GM19193 (cell line): ENCODE data around the gene ARHGAP8.

Source experiments
- POLR2A ChIP-seq: IDR thresholded peaks from 4 replicates; pipeline ENCODE4 v1.6.1; 2011; ENCODE audit not compliant: insufficient read depth, insufficient read length; ENCODE audit errors: extremely low read depth

ARHGAP8 gene

DNA sequence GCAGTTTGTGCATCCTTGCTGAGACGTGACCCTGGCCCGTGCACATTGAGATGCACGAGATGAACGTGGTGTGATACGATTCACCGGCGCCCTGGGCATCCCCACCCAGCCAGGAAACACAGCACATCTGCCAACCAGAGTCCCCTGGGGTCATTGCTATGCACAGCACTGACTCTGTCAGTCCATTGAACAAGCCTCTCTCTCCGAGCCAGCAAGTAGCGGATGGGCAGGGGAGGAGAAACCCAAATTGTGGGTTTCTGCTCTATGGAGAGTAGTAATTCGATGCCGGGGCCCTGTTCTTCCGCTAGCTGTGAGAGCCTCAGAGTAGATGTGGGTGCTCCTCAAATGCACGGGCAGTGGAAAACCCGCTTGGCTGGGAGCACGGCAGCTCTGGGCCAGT, 85.1 kb downstream of the ARHGAP8 start:
- no peak for TF ChIP-seq POLR2A

DNA sequence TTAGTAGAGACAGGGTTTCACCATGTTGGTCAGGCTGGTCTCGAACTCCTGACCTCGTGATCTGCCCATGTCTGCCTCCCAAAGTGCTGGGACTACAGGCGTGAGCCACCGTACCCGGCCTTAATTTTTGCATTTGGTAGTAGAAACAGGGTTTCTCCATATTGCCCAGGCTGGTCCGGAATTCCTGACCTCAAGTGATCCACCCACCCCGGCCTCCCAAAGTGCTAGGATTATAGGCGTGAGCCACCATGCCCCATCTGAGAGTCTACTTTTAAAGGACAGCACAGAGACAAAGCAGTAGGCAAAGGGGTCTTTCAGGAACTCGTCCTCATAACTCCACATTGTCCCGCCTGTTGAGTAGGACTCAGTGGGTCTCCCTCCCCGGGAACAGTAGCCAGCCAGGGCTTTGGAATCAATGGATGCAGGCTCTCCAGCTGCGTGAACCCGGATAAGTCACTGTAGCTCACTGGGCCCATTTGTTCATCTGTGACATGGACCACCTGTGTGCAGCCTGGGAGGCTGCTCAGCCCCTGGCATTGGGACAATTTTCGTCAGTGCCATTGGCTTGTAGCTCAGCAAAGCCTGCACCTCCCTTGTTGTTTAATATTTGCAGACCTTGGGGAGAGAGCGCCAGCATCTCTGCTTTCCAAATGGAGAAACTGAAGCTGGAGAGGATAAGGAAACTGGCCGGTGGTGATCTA, 86.1 kb downstream of the ARHGAP8 start:
- TF ChIP-seq POLR2A = no peak

DNA sequence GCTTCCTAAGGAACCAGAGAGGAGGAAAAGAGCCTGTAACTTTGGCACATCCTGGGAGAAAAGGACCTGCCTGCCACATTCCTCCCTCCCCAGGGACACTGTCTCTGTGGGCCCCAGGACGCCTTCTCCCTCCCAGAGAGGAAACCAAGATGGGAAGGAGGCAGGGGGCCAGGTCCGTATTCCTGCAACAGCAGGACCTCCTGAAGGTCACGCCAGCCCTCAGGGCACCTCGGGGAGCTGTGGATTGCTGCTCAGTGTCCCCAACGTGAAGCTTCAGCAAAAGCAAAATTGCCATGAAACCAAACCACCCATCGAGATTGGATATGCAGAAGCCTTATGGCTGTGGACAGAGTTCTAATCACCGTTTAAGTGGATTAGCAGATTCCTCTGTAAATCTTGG, 86.7 kb downstream of the ARHGAP8 start:
- no peak for TF ChIP-seq POLR2A

DNA sequence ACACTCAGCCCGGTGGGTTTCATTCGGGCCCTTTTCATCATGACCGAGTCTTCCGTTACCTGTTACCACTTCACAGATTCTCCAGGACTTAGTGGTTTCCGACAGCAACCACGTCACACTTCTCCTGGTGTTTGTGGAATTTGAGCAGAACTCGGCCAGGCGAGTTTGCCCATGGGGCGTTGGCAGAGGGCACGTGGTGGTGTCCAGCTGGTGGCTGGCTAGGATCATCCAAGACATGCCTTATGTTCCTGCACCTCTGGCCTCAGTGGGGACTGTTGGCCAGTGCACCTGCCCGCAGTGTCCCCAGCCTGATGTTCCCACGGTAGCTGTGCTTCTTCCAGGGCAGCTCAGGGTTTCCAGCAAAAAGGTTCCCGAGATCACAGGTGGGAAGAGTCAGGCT, 87.3 kb downstream of the ARHGAP8 start:
- no peak for TF ChIP-seq POLR2A

DNA sequence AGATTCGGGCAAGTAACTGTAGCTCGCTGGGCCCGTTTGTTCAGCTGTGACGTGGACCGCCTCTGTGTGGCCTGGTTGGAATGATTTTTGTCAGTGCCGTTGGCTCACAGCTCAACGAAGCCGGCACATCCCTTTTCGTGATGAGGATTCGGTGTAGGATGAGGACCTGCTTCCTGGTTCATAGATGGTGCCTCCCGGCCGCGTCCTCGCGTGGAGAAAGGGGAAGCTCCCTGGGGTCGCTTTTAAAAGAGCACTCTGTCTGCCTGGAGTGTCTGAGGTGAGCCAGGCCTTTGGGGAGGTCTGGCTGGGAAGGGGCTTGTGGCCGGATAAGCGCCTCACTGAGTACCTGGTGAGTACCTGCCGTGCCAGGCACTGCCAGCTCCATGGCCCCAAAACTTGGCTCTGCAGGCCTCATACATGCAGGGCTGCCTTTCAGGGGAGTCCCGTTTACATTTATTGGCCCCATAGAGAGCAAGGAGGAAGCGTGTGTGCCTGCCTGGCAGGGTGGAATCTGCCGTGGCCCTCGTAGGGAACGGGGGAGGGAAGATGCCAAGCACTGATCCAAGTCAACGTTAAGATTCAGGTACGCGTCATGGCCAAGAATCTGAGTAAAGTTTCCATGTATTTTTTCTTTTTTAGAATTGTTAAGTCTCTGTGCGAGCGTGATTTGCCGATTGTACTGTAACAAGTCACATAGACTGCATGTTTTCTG, 88.4 kb downstream of the ARHGAP8 start:
- no peak for TF ChIP-seq POLR2A

DNA sequence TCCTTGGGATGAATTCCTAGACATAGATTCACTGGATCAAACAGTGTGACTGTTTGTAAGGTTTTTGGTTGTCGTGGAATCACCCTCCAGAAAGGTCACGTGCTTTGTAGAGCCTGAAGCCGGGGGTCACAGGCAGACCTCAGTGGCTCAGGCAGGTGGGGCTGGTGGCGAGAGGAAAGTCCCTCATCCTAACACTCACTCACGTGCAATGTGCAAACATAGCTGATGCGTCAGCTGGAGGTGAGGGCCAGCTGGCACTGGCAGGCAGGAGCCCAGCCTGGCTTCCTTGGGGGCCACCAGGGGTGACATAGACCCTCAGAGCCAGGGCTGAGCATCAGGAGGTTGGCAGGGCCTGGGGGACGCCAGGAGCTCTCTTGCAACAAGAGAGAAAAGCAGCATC, 90.0 kb downstream of the ARHGAP8 start:
- no peak for TF ChIP-seq POLR2A

DNA sequence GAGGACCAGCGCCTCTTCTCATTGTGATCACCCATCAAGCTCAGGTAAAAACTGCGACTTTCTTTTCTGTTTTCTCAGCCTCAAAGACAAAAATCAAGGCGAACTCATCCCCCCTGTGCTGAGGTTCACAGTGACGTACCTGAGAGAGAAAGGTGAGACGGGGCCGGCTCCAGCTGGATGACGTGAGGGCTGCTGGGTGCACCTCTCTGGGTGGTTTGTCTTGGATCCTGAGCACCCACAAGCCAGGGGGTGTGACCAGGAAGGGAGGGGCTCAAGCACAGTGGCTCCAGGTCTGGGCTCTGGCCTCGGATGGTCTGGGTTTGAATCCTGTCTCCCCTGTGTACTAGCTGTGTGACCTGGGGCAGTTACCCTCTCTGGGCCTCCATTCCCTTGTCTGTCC, 92.8 kb downstream of the ARHGAP8 start:
- TF ChIP-seq POLR2A = no peak

DNA sequence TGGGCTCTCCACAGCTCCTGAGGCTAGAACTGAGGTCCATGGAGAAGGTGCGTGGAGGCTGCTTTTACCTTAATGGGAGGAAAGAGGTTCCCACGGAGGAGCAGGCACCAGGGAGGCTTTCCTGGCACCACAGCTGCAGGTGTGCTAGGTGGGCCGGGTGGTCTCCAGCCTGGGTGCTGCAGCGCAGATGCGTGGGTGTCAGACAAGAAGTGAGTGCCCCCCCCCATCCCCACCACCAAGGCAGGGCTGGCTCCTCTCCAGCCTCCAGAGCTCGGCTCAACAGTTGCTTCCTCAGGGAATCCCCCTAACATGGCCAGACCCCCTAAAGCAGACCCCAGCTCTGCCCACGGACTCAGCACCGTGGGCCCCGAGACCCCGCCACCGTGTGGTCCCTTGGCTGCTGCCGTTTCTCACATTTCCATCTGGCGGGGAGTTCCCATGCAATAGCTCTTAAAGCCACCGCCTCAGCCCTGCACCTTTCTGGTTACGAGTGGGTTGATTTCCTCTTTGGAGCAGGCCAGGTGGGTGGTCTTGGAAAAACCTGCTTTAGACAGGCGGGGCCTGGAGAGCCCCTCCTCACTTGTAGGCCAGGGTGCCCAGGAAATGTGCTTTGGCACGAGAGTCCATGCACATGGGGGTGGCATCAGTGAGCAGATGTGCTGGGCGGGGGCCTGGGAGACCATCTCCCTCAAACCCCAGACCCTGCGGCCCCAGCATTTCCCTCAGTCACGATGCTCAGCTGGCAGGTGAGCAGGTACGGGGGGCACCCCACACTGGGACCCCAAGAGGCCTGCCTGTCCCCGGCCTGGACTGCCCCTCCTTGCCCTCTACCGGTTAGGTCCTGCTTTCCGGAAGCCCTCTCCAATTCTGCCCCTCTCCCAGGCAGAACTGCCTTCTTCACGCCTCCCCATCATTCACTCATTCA, 93.7 kb downstream of the ARHGAP8 start:
- TF ChIP-seq POLR2A = no peak

DNA sequence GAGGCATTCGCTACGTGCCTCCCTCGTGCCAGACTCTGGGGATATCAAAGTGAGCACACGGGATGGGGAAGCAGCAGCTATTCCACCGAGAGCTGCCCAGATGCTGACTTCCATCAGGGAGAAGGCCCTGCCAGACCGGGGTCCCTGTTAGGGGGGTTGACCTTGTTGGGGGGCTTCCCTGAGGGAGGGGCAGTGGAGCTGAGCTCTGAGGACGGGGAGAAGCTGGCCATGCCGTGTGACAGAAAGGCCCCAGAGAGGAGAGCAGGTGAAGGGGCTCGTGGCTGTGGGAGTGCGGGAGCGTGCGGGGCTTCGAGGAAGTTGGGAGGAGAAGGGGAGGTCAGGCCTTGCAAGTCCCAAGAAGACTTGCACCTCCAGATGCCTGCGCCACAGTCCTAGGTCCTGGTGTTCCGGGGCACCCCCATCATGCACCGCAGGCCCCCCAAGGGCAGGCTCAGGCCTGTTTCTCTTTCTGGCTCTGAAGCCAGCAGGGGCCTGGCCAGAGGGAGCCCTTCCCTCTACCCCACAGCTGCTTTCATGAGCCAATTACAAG, 94.4 kb downstream of the ARHGAP8 start:
- TF ChIP-seq POLR2A = no peak

DNA sequence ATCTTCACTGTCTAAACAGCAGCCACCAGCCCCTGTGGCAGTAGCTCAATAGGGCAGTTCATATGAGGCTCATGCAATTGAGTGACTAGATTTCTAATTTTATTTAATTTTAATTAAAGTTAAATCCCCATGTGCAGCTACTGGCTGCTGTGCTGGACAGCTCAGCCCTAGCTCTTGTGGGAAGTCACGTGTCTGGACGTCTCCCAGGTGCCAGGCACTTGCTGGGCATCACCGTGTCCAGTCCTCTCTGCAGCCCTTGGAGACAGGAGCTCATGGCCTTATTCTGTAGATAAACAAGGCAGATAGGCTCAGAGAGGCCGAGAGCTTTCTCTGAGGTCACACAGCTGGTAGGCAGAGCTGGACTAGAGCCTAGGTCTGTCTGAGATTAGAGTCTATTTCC, 95.0 kb downstream of the ARHGAP8 start:
- TF ChIP-seq POLR2A = no peak

DNA sequence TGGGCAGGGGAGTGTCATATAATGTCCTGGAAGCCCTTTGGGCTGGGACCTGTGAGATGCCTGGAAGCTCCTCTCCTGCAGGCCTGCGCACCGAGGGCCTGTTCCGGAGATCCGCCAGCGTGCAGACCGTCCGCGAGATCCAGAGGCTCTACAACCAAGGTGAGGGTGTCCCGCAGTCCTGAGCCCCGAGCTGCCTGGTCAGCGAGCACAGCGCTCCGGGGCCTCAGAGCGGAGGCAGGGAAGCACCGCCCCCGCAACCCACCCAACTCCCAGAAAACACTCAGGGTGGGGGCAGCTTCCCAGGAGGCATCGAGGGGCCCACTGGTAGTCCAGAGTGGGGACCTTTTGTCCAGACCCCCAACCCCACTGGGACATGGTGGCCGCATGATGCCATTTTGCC, 95.5 kb downstream of the ARHGAP8 start:
- TF ChIP-seq POLR2A = no peak

DNA sequence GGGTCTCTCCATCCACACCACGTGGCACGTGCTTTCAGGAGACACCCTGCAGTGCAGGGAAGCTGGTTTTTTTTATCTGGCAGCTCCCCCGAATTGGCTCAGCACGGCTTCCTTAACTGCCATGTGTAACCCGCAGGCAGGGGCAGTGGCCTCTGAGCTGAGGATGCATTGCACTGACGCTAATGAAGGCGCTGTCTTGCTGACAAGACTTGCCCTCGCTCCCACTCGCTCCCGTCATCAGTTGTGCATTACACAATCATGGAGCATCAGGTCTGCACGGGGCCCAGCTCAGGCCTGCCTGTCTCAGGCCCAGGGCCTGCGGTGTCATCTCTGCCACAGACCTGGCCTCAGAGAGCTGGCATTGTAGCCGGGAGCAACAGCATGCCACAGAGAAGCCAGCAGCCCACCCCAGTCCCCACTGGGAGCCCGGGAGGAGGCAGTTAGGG, 95.9 kb downstream of the ARHGAP8 start:
- TF ChIP-seq POLR2A = no peak

DNA sequence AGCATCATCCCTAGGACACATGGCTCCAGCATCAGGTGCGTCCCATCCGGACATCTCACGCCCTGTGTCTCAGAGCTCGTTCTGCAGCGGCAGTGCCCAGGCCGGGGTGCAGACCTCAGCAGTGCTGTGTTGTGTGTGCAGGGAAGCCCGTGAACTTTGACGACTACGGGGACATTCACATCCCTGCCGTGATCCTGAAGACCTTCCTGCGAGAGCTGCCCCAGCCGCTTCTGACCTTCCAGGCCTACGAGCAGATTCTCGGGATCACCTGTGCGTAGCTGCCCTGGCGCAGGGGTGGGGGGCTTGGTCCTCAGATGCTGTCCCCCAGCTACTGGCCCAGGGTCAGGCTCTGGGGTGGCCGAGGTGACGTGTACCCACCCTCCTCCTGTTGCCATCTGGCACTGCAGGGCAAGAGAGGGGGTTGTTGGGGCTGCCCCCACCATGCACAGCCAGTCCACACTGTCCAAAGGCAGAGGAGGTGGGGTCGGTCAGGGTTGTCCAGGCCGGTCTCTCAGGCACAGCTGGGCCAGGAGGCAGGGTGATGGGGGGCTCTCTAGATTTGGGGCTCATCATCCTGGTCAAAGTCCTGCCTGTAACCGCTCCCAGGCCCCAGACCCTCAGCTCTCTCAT, 96.5 kb downstream of the ARHGAP8 start:
- TF ChIP-seq POLR2A = no peak

DNA sequence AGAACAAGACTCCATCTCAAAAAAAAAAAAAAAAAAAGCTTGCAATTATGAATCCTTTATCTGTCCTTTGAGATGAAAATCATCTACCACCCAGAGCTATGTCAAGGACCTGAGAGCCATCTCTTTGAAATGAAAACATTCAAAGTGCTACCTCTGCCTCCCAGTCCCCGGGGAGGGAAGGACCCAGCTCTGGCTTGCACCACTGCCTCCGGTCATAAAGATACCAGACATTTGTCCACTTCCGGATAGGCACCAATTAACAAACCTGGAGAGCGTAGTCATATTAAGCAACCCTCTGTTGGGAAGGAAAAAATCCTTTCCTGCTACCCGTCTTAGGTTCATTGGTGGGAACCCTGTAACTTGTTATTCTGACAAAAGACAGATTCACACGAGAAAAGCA, 98.6 kb downstream of the ARHGAP8 start:
- no peak for TF ChIP-seq POLR2A

DNA sequence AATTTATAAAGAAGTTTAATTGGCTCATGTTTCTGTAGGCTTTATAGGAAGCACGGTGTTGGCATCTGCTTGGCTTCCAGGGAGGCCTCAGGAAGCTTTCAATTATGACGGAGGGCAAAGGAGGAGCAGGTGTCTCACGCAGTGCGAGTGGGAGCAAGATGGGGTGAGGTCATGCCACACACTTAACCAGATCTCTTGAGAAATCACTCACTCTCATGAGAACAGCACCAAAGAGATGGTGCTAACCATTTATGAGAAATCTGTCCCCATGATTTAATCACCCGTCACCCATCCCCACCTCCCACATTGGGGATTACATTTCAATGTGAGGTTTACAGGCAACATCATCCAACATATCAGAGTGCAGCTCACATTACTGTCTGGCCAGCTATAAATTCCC, 103.5 kb downstream of the ARHGAP8 start:
- TF ChIP-seq POLR2A = no peak
